Activated T-cell treated with anti-CD3 and anti-CD28 coated beads, Interleukin-2, amount 50 U/mL, for 4 hours (primary cell): ENCODE results near the gene MUC2. TPM values are rescaled to one million over a fixed set of nuclear protein-coding genes. Genes with fewer than 3 reads are reported as not detected.

Source experiments
- ATAC-seq, 2 donors: fragments of 200-7000 bp; cut with Tn5 transposase; one replicate each; pipeline ENCODE4 v1.10.0; 2021
- DNase-seq: peaks from one replicate; pipeline ENCODE4 v3.0.0-alpha.2; 2020
- H3K27me3 Mint-ChIP-seq: one replicate; pipeline ENCODE4 v1.8.0; 2021; ENCODE audit warnings: low read depth, mixed read lengths
- H3K36me3 Mint-ChIP-seq: one replicate; pipeline ENCODE4 v1.8.0; 2022; ENCODE audit warnings: mixed read lengths; ENCODE audit not compliant: insufficient read depth
- H3K4me1 Mint-ChIP-seq: one replicate; pipeline ENCODE4 v1.8.0; 2021; ENCODE audit warnings: low read depth, mixed read lengths
- H3K4me3 Mint-ChIP-seq: one replicate; pipeline ENCODE4 v1.8.0; 2021; ENCODE audit warnings: mild to moderate bottlenecking, moderate library complexity, mixed read lengths
- H3K9me3 Mint-ChIP-seq: one replicate; pipeline ENCODE4 v1.8.0; 2021; ENCODE audit warnings: mixed read lengths
- total RNA-seq, 3 donors: library from RNA; stranded (reverse); gene quantifications; one replicate each; pipeline ENCODE4 v1.2.1, GENCODE V29; 2021

MUC2 gene
- total RNA-seq, 3 donors from 2014 or later: 0.08 to 0.30 (median 0.24) TPM

DNA sequence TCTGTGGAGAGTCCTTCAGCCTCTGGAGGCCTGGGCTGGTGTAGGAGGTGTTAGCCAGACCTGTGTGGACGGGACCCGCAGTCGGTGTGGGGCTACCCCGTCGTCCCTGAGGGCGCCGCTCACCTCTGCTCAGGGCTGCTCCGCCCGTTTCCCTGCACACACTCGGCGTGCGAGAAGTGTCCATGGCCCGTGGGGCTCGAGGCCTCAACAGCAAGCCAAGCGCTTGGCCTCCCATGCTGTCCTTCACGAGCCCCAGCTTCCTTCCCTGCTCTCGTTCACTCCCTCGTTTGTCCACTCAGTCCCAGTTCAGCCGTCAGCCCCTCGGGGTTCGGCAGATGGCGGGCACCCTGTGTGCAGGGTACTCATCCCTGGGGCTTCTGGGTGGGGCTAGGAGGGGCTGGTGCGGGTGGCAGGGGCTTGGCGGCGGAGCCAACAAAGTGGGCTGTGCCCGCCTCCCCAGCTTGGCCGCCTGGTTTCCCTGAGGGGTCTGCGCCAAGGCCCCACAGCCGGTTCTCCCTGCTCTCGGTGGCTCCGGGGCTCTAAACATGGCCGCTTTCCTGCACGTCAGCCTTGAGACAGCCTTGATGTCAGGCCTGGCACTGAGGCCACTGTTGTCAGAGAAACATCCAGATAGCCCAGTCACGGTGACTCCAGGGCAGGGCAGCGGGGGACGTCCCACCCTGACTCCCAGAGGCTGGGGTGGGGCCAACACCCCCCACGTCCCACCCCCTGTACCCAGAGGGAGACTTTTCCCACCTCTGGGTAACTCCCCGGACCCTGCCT lies 41.5 kb upstream of the MUC2 start:
- no peak overlapping the region for H3K4me3 Mint-ChIP-seq
- peaks cover 1% of the 10 kb centered on the region for H3K27me3 Mint-ChIP-seq
- no peaks in the 10 kb centered on the region for H3K36me3 Mint-ChIP-seq
- ATAC-seq: no peak
- no peak for DNase-seq
- no peaks in the 10 kb centered on the region for H3K9me3 Mint-ChIP-seq
- no peaks in the 10 kb centered on the region for H3K4me1 Mint-ChIP-seq

DNA sequence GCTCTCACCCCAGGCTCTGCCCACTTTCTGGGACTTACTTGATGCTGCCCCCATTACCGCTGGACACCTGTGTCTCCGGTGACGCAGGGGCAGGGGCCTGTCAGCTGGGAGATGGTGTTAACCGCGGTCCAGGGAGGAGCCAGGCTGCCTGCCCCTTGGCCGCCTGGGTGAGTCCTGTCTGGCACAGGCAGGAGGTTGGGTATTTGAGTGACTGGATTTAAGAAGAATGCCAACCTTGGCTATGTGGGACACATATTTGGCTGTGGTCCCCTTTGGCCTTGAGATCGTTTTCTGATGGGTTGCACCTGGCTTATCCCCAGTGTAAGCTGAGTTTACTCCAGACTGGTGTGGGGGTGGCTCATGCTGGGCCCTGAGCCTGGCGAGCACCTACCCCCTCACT lies 40.7 kb upstream of the MUC2 start:
- H3K27me3 Mint-ChIP-seq: peaks cover 4% of the 10 kb centered on the region
- H3K4me3 Mint-ChIP-seq: no peak overlapping the region
- no peaks in the 10 kb centered on the region for H3K4me1 Mint-ChIP-seq
- ATAC-seq (no peak), DNase-seq (no peak)
- no peaks in the 10 kb centered on the region for H3K36me3 Mint-ChIP-seq
- no peaks in the 10 kb centered on the region for H3K9me3 Mint-ChIP-seq

GRCh38 chr11:1034456-1035295 lies 40.0 kb upstream of the MUC2 start:
- ATAC-seq (no peak), DNase-seq (no peak)
- H3K4me3 Mint-ChIP-seq: no peak overlapping the region
- H3K4me1 Mint-ChIP-seq: no peaks in the 10 kb centered on the region
- H3K9me3 Mint-ChIP-seq: no peaks in the 10 kb centered on the region
- H3K27me3 Mint-ChIP-seq: peaks cover 5% of the 10 kb centered on the region
- H3K36me3 Mint-ChIP-seq: no peaks in the 10 kb centered on the region

GRCh38 chr11:1035577-1036283 lies 38.9 kb upstream of the MUC2 start:
- H3K4me1 Mint-ChIP-seq: no peaks in the 10 kb centered on the region
- H3K36me3 Mint-ChIP-seq: no peaks in the 10 kb centered on the region
- H3K4me3 Mint-ChIP-seq: no peak overlapping the region
- DNase-seq: no peak
- H3K9me3 Mint-ChIP-seq: no peaks in the 10 kb centered on the region
- H3K27me3 Mint-ChIP-seq: peaks cover 5% of the 10 kb centered on the region
- ATAC-seq: no peak

DNA sequence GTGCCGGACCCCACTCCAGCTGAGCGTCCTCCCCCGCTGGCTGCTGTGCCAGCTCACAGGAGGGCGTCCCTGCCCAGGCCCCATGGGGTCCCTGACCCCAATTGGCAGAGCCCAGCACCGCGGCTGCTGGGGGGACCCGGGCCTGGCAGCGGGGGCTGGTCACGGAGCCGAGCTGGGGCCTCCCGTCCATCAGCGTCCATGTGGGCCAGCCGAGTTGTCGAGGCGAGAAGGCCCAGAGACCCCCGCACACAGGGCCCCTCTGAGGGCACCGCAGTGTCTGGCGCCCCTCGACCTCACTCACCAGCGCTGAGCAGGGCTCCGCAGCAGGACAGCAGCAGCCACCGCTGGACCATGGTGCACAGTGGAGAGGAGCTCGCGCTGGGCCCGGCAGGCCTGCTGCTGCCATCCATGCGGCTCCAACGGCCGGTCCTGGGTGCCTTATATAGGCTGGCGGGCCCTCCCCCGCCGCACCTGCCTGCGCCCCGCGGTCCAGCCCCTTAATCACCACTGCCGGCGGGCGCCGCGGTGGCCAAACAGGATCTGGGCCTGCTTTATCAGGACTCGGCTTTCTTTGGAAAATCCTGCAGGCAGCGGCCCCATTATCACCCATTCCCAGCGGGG lies 38.3 kb upstream of the MUC2 start, which contains the start of gene MUC6:
MUC6 (minus strand) TSS at position 416 of the 621 bp plus-strand sequence; CDS start at position 353, 63 bp downstream.
- DNase-seq (no peak), ATAC-seq (no peak)
- H3K4me3 Mint-ChIP-seq: no peak within 1 kb of the TSS
- H3K4me1 Mint-ChIP-seq: no peaks in the 10 kb centered on the region
- no peaks in the 10 kb centered on the region for H3K36me3 Mint-ChIP-seq
- peaks cover 5% of the 10 kb centered on the region for H3K27me3 Mint-ChIP-seq
- no peaks in the 10 kb centered on the region for H3K9me3 Mint-ChIP-seq

DNA sequence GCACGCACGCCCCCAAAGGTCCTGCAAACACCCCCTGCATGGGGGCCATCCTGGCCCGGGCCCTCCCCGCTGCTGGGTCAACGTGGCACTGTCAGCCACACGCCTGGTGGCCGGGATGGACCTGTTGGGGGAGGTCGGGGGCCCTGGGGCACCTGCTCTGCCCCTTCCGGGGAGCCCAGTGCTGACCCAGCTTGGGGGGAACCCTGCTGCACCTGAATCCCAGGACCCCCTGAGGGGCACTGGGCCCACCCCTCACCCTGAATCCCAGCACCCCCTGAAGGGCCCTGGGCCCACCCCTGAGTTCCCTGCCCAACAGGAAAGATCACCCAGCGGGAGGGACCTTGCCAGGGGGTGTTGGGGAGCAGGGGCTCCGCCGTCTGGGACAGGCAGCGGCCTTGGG lies 37.7 kb upstream of the MUC2 start:
- Mint-ChIP-seq H3K4me1 (no peaks in the 10 kb centered on the region), H3K9me3 (no peaks in the 10 kb centered on the region), H3K4me3 (no peak overlapping the region), H3K27me3 (peaks cover 5% of the 10 kb centered on the region), H3K36me3 (no peaks in the 10 kb centered on the region)
- ATAC-seq (no peak), DNase-seq (no peak)

- no peaks in the 10 kb centered on the region for H3K4me1 Mint-ChIP-seq
- H3K4me3 Mint-ChIP-seq: no peak overlapping the region
- H3K27me3 Mint-ChIP-seq: peaks cover 5% of the 10 kb centered on the region
- DNase-seq: no peak
- H3K36me3 Mint-ChIP-seq: no peaks in the 10 kb centered on the region
- no peak for ATAC-seq
- no peaks in the 10 kb centered on the region for H3K9me3 Mint-ChIP-seq
Measured at GRCh38 chr11:1037506-1038055, 37.1 kb upstream of the MUC2 start.

- ATAC-seq: no peak
- Mint-ChIP-seq H3K27me3 (peaks cover 5% of the 10 kb centered on the region), H3K4me1 (no peaks in the 10 kb centered on the region), H3K9me3 (no peaks in the 10 kb centered on the region), H3K4me3 (no peak overlapping the region), H3K36me3 (no peaks in the 10 kb centered on the region)
- no peak for DNase-seq
Measured at GRCh38 chr11:1038361-1038760, 36.3 kb upstream of the MUC2 start.

DNA sequence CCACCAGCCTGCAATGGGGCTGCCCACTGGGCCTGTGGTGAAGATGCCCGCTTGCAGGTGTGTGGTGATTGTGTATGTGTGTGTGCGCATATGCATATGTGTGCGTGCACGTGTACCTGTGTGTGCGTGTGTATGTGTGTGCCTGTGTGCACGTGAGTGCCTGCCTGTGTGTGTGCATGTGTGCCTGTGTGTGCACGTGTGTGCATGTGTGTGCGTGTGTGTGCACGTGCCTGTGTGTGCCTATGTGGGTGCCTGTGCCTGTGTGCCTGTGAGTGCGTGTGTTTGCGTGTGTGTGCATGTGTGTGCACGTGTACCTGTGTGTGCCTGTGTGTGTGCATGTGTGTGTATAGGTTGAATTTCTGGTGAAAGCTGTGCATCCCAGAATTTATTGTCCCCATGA lies 35.8 kb upstream of the MUC2 start:
- ATAC-seq (no peak), DNase-seq (no peak)
- Mint-ChIP-seq H3K27me3 (peaks cover 5% of the 10 kb centered on the region), H3K4me1 (no peaks in the 10 kb centered on the region), H3K9me3 (no peaks in the 10 kb centered on the region), H3K36me3 (no peaks in the 10 kb centered on the region), H3K4me3 (no peak overlapping the region)

GRCh38 chr11:1039481-1040427 lies 34.9 kb upstream of the MUC2 start:
- Mint-ChIP-seq H3K4me3 (no peak overlapping the region), H3K4me1 (no peaks in the 10 kb centered on the region), H3K27me3 (peaks cover 9% of the 10 kb centered on the region), H3K9me3 (no peaks in the 10 kb centered on the region), H3K36me3 (no peaks in the 10 kb centered on the region)
- ATAC-seq (no peak), DNase-seq (no peak)

DNA sequence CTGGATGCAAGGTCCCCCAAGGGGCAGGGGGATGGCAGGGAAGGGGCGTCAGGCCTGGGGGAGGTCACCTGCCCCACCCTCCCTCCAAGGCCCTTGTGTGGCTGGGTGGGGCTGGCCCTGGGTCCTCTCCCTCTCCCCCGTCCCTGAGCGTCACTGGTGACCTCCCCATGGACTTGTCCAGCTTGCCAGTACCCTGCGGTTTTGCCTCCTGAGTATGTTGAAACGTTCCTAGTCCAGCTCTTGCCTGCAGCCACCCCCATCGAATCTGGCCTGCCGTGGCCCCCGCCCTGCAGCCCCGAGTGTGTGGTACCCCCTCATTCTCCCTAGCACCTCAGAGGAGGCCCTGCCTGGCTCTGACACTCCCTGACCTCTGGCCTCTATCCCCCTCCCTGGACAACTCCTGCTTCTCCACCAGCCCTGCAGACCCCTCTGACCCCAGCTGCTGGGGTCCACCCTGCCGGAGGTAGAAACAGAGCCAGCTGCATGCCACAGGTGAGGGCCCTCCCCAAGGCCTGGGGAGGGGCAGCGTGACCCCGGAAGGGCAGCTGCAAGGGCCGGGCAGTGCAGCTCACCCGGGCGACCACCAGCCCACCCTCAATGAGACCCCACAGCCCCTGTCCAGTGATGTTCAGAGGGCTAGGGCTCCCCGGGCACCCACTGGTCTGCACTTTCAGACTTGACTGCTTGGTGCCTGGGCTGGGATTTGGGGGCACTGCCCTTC lies 34.1 kb upstream of the MUC2 start:
- ATAC-seq (no peak), DNase-seq (no peak)
- H3K4me1 Mint-ChIP-seq: no peaks in the 10 kb centered on the region
- H3K36me3 Mint-ChIP-seq: no peaks in the 10 kb centered on the region
- peaks cover 11% of the 10 kb centered on the region for H3K27me3 Mint-ChIP-seq
- H3K4me3 Mint-ChIP-seq: no peak overlapping the region
- H3K9me3 Mint-ChIP-seq: no peaks in the 10 kb centered on the region

- Mint-ChIP-seq H3K27me3 (peaks cover 11% of the 10 kb centered on the region), H3K4me1 (no peaks in the 10 kb centered on the region), H3K9me3 (no peaks in the 10 kb centered on the region), H3K4me3 (no peak overlapping the region), H3K36me3 (no peaks in the 10 kb centered on the region)
- DNase-seq: no peak
- ATAC-seq: no peak
Measured at GRCh38 chr11:1041149-1041467, 33.6 kb upstream of the MUC2 start.

GRCh38 chr11:1041471-1041870 lies 33.2 kb upstream of the MUC2 start:
- Mint-ChIP-seq H3K36me3 (no peaks in the 10 kb centered on the region), H3K9me3 (no peaks in the 10 kb centered on the region), H3K27me3 (peaks cover 11% of the 10 kb centered on the region), H3K4me1 (no peaks in the 10 kb centered on the region), H3K4me3 (no peak overlapping the region)
- DNase-seq: no peak
- ATAC-seq: no peak
